Left ventricle myocardium inferior (tissue), 1 donor: ENCODE data around the gene CEP131. TPM values are rescaled to one million over a fixed set of nuclear protein-coding genes. Genes with fewer than 3 reads are reported as not detected.
"Not testable (repeated sequence)": the region's sequence is repeated elsewhere in the genome, so short reads cannot be mapped to it uniquely, and the experiment has no call there.

Experiments used
- DNase-seq: peaks from one replicate; pipeline ENCODE4 v3.0.0-alpha.2; 2020
- H3K27ac ChIP-seq: fragments of 200-600 bp; replicated peaks from 2 replicates; pipeline ENCODE4 v1.8.0; 2021
- H3K27me3 ChIP-seq: fragments of 200-600 bp; 2 replicates; pipeline ENCODE4 v1.8.0; 2021; ENCODE audit warnings: low read depth
- H3K36me3 ChIP-seq: fragments of 200-600 bp; 2 replicates; pipeline ENCODE4 v1.8.0; 2021
- H3K4me1 ChIP-seq: fragments of 200-600 bp; 2 replicates; pipeline ENCODE4 v1.8.0; 2021
- H3K4me3 ChIP-seq: fragments of 200-600 bp; 2 replicates; pipeline ENCODE4 v1.8.0; 2021; ENCODE audit warnings: mild to moderate bottlenecking, moderate library complexity
- H3K9me3 ChIP-seq: fragments of 200-600 bp; replicated peaks from 2 replicates; pipeline ENCODE4 v1.8.0; 2021
- intact Hi-C: fragments of 100-400 bp; cut with micrococcal nuclease; formaldehyde crosslinking; loops from one replicate; pipeline ENCODE4 v1.11.0; 2022
- total RNA-seq: library from RNA; stranded (reverse); fragmentation: NEBNext Ultra II Directional; extraction: Animal tissue kit (Norgen Biotek cat#: 25700); gene quantifications from one replicate; pipeline ENCODE4 v1.2.1, GENCODE V29; 2021
- TF ChIP-seq, protein P1 (sequence below): fragments of 200-600 bp; IDR thresholded peaks from 2 replicates; pipeline ENCODE4 v1.8.0; 2021; ENCODE audit warnings: antibody characterized with exemption, mild to moderate bottlenecking, borderline replicate concordance
- donor health status: DM: no; HTN: yes; CAD: no; lungs with severe emphysema.

CEP131 gene
- total RNA-seq, 1 donor from 2014 or later = 7.6 TPM

DNA sequence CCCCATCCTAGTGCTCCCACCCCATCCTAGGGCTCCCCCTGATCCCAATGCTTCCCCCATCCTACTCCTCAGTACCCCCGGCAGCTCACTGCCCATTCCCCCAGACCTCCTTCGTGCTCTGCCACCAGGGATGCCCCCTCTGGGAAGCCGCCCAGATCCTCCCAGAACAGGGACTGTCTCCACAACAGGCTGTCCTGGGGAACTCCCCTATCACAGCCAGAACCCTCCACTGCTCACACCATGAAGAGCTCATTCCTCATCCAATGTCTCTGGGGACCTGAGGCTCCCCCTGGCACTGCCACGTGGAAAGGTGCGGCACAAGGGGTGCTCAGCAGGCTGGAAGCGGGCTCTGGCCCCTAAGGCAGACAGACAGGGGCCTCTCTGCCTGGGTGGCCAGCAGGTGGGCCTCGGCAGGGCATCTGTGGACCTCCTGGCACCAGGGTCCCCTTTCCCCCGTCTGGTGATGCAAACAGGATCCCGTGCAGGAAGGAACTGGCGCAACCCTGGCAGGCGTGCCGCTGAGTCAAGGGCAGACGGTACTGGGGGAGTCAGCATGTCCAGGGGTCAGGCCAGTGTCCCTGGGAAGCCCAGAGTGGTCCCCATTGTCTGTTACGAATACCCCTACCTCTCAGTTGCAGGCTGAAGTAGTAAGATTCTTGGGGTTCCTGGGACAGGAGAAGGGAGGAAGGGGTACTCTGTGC, 72.2 kb downstream of the CEP131 start:
- Histone ChIP-seq H3K4me3 (no peak overlapping the region), H3K4me1 (peaks cover 8% of the 10 kb centered on the region), H3K9me3 (no peaks in the 10 kb centered on the region), H3K27me3 (no peaks in the 10 kb centered on the region), H3K36me3 (no peaks in the 10 kb centered on the region), H3K27ac (no peak overlapping the region)
- intact Hi-C loops = no loop called here
- peak; percentile 38 for DNase-seq
- TF ChIP-seq, protein P1, sequence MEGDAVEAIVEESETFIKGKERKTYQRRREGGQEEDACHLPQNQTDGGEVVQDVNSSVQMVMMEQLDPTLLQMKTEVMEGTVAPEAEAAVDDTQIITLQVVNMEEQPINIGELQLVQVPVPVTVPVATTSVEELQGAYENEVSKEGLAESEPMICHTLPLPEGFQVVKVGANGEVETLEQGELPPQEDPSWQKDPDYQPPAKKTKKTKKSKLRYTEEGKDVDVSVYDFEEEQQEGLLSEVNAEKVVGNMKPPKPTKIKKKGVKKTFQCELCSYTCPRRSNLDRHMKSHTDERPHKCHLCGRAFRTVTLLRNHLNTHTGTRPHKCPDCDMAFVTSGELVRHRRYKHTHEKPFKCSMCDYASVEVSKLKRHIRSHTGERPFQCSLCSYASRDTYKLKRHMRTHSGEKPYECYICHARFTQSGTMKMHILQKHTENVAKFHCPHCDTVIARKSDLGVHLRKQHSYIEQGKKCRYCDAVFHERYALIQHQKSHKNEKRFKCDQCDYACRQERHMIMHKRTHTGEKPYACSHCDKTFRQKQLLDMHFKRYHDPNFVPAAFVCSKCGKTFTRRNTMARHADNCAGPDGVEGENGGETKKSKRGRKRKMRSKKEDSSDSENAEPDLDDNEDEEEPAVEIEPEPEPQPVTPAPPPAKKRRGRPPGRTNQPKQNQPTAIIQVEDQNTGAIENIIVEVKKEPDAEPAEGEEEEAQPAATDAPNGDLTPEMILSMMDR = no peak

DNA sequence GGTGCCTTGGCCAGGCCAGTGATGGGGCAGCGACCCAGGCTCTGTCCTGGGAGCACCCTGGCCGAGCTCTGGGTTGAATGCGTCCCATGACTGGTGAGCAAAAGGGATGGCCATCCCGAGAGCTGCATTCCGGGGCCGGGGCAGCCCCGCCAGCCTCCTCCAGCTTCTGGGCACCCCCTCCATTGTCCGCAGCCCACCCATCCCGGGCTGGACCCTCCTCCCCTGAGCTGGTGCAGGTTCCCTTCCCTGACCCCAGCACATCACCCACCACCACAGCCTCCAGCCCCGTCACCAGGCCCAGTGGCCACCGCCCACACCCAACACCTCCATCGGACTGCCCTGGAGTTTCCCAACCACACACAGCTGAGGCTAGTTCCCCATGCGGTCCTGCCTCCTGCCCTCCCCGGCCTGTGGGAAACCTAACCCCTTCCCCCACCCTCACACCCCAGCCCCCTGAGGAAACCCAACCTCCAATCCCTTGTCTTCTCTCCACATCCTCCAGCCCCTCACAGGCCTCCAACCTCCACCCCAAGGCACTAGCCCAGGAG, 73.7 kb downstream of the CEP131 start:
- Histone ChIP-seq H3K4me3 (no peak overlapping the region), H3K27ac (no peak overlapping the region), H3K27me3 (no peaks in the 10 kb centered on the region), H3K4me1 (peaks cover 8% of the 10 kb centered on the region), H3K36me3 (no peaks in the 10 kb centered on the region), H3K9me3 (no peaks in the 10 kb centered on the region)
- intact Hi-C loops = no loop called here
- TF ChIP-seq, protein P1 = no peak
- DNase-seq = no peak

DNA sequence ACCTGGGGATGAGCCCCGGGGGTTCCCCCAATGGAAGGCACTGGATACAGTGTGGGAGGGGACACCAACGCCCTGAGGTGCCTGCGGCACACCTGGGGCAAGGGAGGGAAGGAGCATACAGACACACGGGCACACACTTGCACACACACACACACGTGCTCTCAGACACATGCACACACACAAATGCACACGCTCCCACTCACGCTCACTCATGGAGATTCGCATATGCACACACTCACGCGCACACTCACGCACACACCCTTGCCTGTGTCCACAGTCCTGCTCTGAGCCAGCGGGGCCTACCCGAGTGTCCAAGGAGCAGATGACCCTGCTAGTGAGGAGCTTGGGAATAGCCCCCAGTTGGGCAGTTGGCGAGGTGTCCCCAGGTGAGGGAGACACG, 74.2 kb downstream of the CEP131 start:
- peaks cover 6% of the 10 kb centered on the region for H3K4me1 ChIP-seq
- TF ChIP-seq, protein P1 = no peak
- no peak for DNase-seq
- intact Hi-C loops = no loop called here
- H3K27me3 ChIP-seq = no peaks in the 10 kb centered on the region
- H3K36me3 ChIP-seq = no peaks in the 10 kb centered on the region
- H3K9me3 ChIP-seq = no peaks in the 10 kb centered on the region
- H3K4me3 ChIP-seq = no peak overlapping the region
- H3K27ac ChIP-seq = no peak overlapping the region

DNA sequence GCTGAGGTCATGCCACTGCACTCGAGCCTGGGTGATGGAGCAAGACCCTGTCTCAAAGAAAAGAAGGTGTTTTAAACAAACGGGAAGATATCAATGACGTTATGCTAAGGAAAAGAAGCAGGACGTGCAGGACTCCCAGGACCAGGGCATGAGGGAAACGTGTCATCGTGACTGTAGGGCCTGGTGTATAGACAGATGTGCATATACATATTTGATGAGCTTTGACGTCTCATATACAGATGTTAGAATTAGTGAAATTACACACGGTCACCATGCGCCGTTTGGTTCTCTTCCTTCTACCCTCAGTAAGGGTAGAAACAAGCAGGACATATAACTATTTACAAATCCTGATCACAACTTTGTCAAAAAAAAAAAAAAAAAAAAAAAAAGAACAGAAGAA, 75.1 kb downstream of the CEP131 start:
- no peak overlapping the region for H3K4me3 ChIP-seq
- TF ChIP-seq, protein P1 = no peak
- H3K27ac ChIP-seq = no peak overlapping the region
- H3K27me3 ChIP-seq = no peaks in the 10 kb centered on the region
- H3K36me3 ChIP-seq = no peaks in the 10 kb centered on the region
- H3K4me1 ChIP-seq = peaks cover 5% of the 10 kb centered on the region
- no peaks in the 10 kb centered on the region for H3K9me3 ChIP-seq
- intact Hi-C loops = no loop called here
- DNase-seq = no peak

DNA sequence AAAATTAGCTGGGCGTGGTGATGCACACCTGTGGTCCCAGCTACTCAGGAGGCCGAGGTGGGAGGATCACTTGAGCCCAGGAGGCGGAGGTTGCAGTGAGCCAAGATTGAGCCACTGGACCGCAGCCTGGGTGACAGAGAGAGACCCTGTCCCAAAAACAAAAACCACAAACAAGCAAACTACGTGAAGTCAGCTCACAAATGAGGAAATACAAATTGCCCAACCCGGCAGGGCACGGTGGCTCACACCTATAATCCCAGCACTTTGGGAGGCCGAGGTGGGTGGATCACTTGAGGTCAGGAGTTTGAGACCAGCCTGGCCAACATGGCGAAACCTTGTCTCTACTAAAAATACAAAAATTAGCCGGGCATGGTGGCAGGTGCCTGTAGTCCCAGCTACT, 76.6 kb downstream of the CEP131 start:
- H3K4me1 ChIP-seq, H3K27me3 ChIP-seq, H3K27ac ChIP-seq, DNase-seq, intact Hi-C loops, H3K9me3 ChIP-seq, H3K36me3 ChIP-seq, H3K4me3 ChIP-seq: not testable (repeated sequence)

DNA sequence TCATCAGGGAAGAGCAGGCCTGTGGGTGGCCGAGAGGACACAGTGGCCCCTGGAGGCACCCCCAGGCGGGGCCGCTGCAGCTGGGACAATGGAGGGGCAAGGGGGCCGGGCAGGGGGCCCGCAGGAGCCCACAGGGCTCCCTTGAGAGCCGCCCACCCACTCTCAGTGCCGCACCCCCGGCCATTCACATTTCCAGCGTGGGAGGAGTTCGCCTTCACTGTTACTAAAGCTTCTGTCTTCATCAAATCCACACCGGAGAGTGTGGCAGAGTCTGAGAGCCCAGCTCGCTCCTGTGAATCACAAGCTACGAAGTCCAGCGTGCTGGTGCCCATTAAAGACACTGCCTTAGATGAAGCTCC, 78.4 kb downstream of the CEP131 start:
- Histone ChIP-seq H3K4me3 (no peak overlapping the region), H3K27me3 (no peaks in the 10 kb centered on the region), H3K27ac (no peak overlapping the region), H3K4me1 (peaks cover 9% of the 10 kb centered on the region), H3K9me3 (no peaks in the 10 kb centered on the region), H3K36me3 (no peaks in the 10 kb centered on the region)
- TF ChIP-seq, protein P1 = no peak
- DNase-seq = no peak
- intact Hi-C loops = no loop called here
